Right atrium auricular region (tissue), 2 donors: ENCODE results near the gene CUL4A. TPM values are rescaled to one million over a fixed set of nuclear protein-coding genes. Genes with fewer than 3 reads are reported as not detected.
A peak's percentile ranks its signal among the peaks of the same experiment; 100 is the strongest.

ENCODE experiments used
- DNase-seq: peaks from one replicate; pipeline ENCODE4 v3.0.0-alpha.2; 2019; ENCODE audit warnings: low spot score
- H3K27ac ChIP-seq, 2 donors: fragments of 200-600 bp; sonication (generic); 1 replicate in 1 of 2; 2 replicates in 1 of 2; pipeline ENCODE4 v1.5.1; 2016 to 2019
- H3K27me3 ChIP-seq, 2 donors: fragments of 200-600 bp; sonication (generic); one replicate each; pipeline versions ENCODE4 v1.5.1 to v1.6.0; 2017 to 2019
- H3K36me3 ChIP-seq: fragments of 200-600 bp; sonication (generic); one replicate; pipeline ENCODE4 v1.5.1; 2016
- H3K4me1 ChIP-seq, 2 donors: fragments of 200-600 bp; sonication (generic); one replicate each; pipeline versions ENCODE4 v1.5.1 to v1.6.0; 2017 to 2019
- H3K4me3 ChIP-seq, 2 donors: fragments of 200-600 bp; sonication (generic); 1 replicate in 1 of 2; 2 replicates in 1 of 2; pipeline ENCODE4 v1.5.1; 2017 to 2019; ENCODE audit warnings: mild to moderate bottlenecking in 1 of 2, moderate library complexity in 1 of 2
- H3K9me3 ChIP-seq, 2 donors: fragments of 200-600 bp; sonication (generic); one replicate each; pipeline ENCODE4 v1.5.1; 2019
- total RNA-seq, 2 donors: library from RNA; depleted of rRNA; stranded (reverse); fragments of >200 nt; gene quantifications; one replicate each; pipeline ENCODE4 v1.1.0, GENCODE V29; 2016
- TF ChIP-seq, protein P1 (sequence below), 2 donors: fragments of 200-600 bp; sonication (generic); IDR thresholded peaks; one replicate each; pipeline ENCODE4 v1.5.1; 2019; ENCODE audit warnings: antibody characterized with exemption in 2 of 2

The CUL4A gene
- total RNA-seq, 2 donors from 2014 or later, result 76.5 to 435 TPM

DNA sequence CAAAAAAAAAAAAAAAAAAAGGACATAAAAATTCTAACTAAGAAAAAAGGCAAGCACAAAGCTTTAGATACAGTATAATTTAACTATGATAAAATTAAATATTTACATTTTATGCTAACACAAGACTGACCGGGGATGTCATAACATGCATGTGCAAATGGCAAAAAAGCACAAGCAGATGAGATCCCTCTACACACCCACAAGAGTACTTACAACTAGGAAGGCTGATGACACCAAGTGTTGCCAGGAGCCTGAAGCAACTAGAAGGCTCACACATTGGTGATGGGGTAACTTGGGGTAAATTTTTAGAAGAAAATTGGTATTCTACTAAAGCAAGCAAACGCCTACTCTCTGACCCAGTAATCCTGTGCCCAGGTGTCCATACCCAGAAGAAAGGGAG lies 7.6 kb upstream of the CUL4A start:
- H3K27ac ChIP-seq, result no peak overlapping the region
- no peak overlapping the region for H3K4me3 ChIP-seq
- H3K4me1 ChIP-seq, result peaks cover 0 to 48% of the 10 kb centered on the region in 2 donors
- TF ChIP-seq, protein P1, sequence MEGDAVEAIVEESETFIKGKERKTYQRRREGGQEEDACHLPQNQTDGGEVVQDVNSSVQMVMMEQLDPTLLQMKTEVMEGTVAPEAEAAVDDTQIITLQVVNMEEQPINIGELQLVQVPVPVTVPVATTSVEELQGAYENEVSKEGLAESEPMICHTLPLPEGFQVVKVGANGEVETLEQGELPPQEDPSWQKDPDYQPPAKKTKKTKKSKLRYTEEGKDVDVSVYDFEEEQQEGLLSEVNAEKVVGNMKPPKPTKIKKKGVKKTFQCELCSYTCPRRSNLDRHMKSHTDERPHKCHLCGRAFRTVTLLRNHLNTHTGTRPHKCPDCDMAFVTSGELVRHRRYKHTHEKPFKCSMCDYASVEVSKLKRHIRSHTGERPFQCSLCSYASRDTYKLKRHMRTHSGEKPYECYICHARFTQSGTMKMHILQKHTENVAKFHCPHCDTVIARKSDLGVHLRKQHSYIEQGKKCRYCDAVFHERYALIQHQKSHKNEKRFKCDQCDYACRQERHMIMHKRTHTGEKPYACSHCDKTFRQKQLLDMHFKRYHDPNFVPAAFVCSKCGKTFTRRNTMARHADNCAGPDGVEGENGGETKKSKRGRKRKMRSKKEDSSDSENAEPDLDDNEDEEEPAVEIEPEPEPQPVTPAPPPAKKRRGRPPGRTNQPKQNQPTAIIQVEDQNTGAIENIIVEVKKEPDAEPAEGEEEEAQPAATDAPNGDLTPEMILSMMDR (IDR thresholded peaks at IDR 0.05), result no peak
- H3K9me3 ChIP-seq, result no peaks in the 10 kb centered on the region
- H3K27me3 ChIP-seq, result no peaks in the 10 kb centered on the region
- H3K36me3 ChIP-seq, result peaks cover 25% of the 10 kb centered on the region
- no peak for DNase-seq

DNA sequence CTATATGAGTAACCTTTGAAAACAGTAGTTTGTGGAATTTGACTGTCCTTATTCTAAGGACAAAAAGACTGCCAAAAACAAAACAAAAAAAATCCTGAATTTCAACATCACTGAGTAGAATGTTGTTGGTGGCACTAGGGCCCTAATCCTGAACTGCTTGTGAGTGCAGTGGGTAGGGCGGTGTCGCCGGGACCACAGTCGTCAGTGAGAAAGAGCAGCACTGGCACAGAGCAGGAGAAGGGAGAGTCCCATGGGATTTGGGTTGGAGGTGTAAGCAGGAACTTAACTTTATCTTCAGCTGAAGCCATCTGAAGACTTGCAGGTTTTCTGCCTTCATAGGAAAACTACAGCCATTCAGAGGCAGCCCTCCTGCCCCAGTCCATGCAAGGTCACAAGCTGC lies 6.5 kb upstream of the CUL4A start:
- Histone ChIP-seq H3K36me3 (peaks cover 14% of the 10 kb centered on the region), H3K9me3 (no peaks in the 10 kb centered on the region), H3K4me1 (peaks cover 0 to 58% of the 10 kb centered on the region in 2 donors), H3K4me3 (no peak overlapping the region), H3K27ac (peak overlapping the region; percentile 70 to 75), H3K27me3 (no peaks in the 10 kb centered on the region)
- TF ChIP-seq, protein P1 (IDR thresholded peaks at IDR 0.05), result no peak
- no peak for DNase-seq

DNA sequence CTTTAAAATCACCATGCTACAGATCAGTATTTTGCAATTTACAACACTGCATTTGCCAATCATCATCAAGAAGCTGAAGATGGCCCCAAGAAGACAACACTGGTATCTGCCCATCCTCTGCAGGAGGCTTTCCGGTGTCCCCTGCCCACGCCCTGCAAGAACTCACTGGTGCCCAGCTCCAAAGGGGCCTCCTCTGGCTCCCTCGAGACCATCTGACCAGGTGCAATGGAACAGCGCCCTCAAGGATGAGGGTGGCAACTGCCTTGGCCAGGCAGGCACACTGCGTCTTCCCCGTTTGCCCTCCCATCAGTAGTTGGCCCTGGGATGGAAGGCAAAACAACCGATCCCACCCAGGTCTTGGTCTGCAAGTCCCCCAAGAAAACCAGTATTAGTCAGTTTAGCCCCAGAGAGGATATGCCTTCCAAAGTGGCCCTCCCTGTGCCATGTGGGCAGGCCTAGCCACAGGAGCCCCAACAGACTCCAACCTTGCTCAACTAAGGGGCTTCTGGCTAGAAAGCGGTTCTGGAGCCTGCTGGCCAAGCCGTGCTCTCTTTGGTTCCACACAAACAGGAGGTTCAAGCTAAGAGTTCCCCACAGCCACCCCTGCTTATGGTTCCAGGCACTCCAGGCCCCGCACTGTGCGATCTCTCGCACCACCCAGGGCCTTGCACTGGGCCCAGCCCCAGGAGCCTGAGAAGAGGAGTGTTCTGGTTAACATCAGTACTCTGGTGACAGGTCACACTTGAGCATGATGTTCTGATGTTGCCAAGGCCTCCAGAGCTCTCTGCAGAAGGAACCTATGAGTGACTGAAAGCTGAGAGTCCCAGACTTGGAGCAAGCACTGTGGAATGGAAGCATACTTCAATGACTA lies 5.7 kb upstream of the CUL4A start:
- Histone ChIP-seq H3K27ac (peak overlapping the region; percentile 70 to 75), H3K4me3 (no peak overlapping the region), H3K4me1 (peaks cover 0 to 58% of the 10 kb centered on the region in 2 donors), H3K36me3 (peaks cover 6% of the 10 kb centered on the region), H3K27me3 (no peaks in the 10 kb centered on the region), H3K9me3 (no peaks in the 10 kb centered on the region)
- TF ChIP-seq, protein P1 (IDR thresholded peaks at IDR 0.05), result no peak
- DNase-seq, result no peak

DNA sequence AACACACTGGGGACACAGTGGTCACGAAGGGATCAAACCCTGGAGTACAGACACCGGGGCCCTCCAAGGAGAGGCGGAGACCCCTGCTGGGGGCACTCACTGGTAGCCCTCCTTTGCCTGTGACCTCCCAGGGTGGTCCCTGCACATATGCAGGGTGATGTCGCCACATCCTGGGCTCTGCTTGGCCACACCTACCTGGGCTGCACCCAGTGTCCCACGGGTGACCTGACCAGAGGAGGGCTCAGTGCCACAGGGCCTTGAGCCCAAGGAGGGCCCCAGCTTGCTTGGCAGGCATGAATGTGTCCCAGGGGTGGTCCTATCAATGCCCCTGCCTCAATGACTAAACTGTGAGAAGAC lies 5.1 kb upstream of the CUL4A start:
- no peak for DNase-seq
- Histone ChIP-seq H3K4me1 (peaks cover 0 to 58% of the 10 kb centered on the region in 2 donors), H3K9me3 (no peaks in the 10 kb centered on the region), H3K27ac (peak overlapping the region; percentile 70 to 75), H3K27me3 (no peaks in the 10 kb centered on the region), H3K36me3 (peaks cover 6% of the 10 kb centered on the region), H3K4me3 (no peak overlapping the region)
- TF ChIP-seq, protein P1 (IDR thresholded peaks at IDR 0.05), result no peak

DNA sequence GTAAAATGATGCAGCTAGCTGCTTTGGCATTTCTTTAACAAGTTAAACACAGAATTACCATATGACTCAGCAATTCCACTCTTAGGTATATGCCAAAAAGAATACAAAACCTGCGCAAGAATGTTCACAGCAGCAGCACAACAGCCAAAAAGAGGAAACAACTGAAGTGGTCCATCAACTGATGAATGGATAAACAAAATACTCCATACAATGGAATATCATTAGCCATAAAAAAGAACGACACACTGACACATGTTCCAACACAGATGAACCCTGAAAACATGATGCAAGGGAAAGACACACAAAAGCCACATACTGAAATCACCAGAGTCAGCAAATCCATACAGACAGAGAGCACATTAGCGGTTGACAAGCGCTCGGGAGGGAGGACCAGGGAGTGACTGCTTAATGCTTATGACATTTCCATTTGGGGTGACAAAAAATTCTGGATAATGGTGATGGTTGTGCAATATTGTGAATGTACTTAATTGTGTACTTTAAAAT lies 3.9 kb upstream of the CUL4A start:
- Histone ChIP-seq H3K4me3 (no peak overlapping the region), H3K9me3 (no peaks in the 10 kb centered on the region), H3K27me3 (no peaks in the 10 kb centered on the region), H3K4me1 (peaks cover 0 to 62% of the 10 kb centered on the region in 2 donors), H3K27ac (no peak overlapping the region), H3K36me3 (no peaks in the 10 kb centered on the region)
- TF ChIP-seq, protein P1 (IDR thresholded peaks at IDR 0.05), result no peak
- DNase-seq, result no peak
